Measurements from ENCODE around the gene SLC37A4.

SLC37A4 gene

GRCh38 chr11:118975771-118976709, 54.6 kb downstream of the SLC37A4 start:
- DNase-seq (ENCODE audit: low read depth, low spot score), result peak; percentile 37
